ENCODE data around the gene CACNG7. TPM values are rescaled to one million over a fixed set of nuclear protein-coding genes. Genes with fewer than 3 reads are reported as not detected.

Gene CACNG7
- total RNA-seq, 4 donors from 2014 or later: not detected

GRCh38 chr19:53868091-53868891 is 40.8 kb upstream of the CACNG7 start:
- TF ChIP-seq CTCF (IDR thresholded peaks at IDR 0.05; ENCODE audit: low read depth): no peak

- TF ChIP-seq CTCF (IDR thresholded peaks at IDR 0.05; ENCODE audit: low read depth): no peak
Observed at GRCh38 chr19:53868892-53869804, 39.9 kb upstream of the CACNG7 start.

GRCh38 chr19:53870485-53870844 is 38.6 kb upstream of the CACNG7 start:
- no peak for TF ChIP-seq CTCF (IDR thresholded peaks at IDR 0.05; ENCODE audit: low read depth)

GRCh38 chr19:53871454-53871853 is 37.6 kb upstream of the CACNG7 start:
- no peak for TF ChIP-seq CTCF (IDR thresholded peaks at IDR 0.05; ENCODE audit: low read depth)

GRCh38 chr19:53872762-53873161 is 36.3 kb upstream of the CACNG7 start:
- no peak for TF ChIP-seq CTCF (IDR thresholded peaks at IDR 0.05; ENCODE audit: low read depth)

- TF ChIP-seq CTCF (IDR thresholded peaks at IDR 0.05; ENCODE audit: low read depth): no peak
Observed at GRCh38 chr19:53873773-53874605, 35.1 kb upstream of the CACNG7 start.
